Thyroid gland (tissue), 4 donors: ENCODE results near the gene BBS9.

Experiments used
- POLR2A ChIP-seq, 2 donors: fragments of 450-650 bp; IDR thresholded peaks; one replicate each; pipeline ENCODE4 v1.6.1; 2017; ENCODE audit warnings: antibody characterized with exemption in 2 of 2, mild to moderate bottlenecking in 2 of 2, moderate library complexity in 1 of 2
- TF ChIP-seq, protein P1 (sequence below), 6 experiments: fragments of 200-600 bp in 3 of 6; fragments of 450-650 bp in 3 of 6; sonication (generic) in 3 of 6; IDR thresholded peaks; one replicate each; pipeline ENCODE4 v1.5.1; 2016 to 2019; ENCODE audit warnings: antibody characterized with exemption in 6 of 6, mild to moderate bottlenecking in 2 of 6, inconsistent platforms in 1 of 6, moderate library complexity in 1 of 6

DNA sequence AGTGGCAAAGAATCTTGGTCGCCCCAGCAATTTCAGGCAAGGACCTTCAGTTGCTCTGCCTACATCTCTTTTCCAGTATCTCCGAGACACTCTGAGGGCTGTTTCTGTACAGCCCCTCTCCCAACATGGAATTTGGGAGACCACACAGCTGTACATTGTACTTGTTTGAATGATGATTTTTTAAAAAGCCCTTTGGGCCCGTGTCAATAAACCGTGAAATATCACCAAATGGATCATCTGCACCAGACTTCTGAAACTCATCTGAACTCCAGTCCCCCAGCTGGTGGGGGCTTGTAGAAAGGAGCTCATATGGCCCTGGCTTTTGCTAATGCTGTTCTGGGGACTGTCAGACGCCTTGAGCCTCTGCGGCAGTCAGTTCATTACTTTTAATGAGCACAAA lies 374.9 kb downstream of the BBS9 start:
- TF ChIP-seq, protein P1, sequence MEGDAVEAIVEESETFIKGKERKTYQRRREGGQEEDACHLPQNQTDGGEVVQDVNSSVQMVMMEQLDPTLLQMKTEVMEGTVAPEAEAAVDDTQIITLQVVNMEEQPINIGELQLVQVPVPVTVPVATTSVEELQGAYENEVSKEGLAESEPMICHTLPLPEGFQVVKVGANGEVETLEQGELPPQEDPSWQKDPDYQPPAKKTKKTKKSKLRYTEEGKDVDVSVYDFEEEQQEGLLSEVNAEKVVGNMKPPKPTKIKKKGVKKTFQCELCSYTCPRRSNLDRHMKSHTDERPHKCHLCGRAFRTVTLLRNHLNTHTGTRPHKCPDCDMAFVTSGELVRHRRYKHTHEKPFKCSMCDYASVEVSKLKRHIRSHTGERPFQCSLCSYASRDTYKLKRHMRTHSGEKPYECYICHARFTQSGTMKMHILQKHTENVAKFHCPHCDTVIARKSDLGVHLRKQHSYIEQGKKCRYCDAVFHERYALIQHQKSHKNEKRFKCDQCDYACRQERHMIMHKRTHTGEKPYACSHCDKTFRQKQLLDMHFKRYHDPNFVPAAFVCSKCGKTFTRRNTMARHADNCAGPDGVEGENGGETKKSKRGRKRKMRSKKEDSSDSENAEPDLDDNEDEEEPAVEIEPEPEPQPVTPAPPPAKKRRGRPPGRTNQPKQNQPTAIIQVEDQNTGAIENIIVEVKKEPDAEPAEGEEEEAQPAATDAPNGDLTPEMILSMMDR (IDR thresholded peaks at IDR 0.05): no peak
- no peak for TF ChIP-seq POLR2A (IDR thresholded peaks at IDR 0.05)
